Fibroblast of villous mesenchyme (primary cell): Measurements from ENCODE around the gene LRPAP1. TPM values are rescaled to one million over a fixed set of nuclear protein-coding genes. Genes with fewer than 3 reads are reported as not detected.
"Not testable (repeated sequence)": the region's sequence is repeated elsewhere in the genome, so short reads cannot be mapped to it uniquely, and the experiment has no call there.

ENCODE experiments used
- DNase-seq: peaks from one replicate; pipeline ENCODE4 v3.0.0-alpha.2; 2010; ENCODE audit warnings: low read depth
- H3K4me3 ChIP-seq: 2 replicates; pipeline ENCODE4 v1.5.1; 2011; ENCODE audit warnings: low read depth, mild to moderate bottlenecking, low read length
- total RNA-seq: library from RNA; depleted of rRNA; stranded (reverse); fragments of >200 nt; gene quantifications from 2 replicates; pipeline ENCODE4 v1.2.3, GENCODE V29; 2012
- TF ChIP-seq, protein P1 (sequence below): IDR thresholded peaks from 2 replicates; pipeline ENCODE4 v1.5.1; 2012; ENCODE audit warnings: low read depth, mild to moderate bottlenecking, low read length; ENCODE audit not compliant: insufficient read depth

Gene LRPAP1
- total RNA-seq, 1 donor = 21.2 TPM

DNA sequence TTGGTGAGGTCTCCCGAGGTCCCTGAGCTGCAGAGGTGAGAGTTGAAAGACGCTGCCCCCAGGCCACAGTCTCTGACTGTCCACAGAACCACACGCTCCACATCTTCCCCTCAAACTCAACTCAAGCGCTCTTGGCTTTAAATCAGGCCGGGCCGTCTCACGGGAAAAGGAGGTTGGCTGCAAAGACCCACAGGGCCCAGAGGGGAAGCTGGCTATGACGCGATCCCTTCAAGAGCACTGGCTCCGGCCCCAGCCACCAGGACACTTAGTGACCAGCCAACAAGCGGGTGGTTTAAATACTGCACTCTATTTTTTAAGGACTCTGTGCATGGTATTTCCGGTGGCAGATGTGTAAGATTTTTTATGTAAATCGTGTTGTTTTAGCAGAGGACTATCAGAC lies 19.9 kb downstream of the LRPAP1 start:
- DNase-seq = no peak
- TF ChIP-seq, protein P1, sequence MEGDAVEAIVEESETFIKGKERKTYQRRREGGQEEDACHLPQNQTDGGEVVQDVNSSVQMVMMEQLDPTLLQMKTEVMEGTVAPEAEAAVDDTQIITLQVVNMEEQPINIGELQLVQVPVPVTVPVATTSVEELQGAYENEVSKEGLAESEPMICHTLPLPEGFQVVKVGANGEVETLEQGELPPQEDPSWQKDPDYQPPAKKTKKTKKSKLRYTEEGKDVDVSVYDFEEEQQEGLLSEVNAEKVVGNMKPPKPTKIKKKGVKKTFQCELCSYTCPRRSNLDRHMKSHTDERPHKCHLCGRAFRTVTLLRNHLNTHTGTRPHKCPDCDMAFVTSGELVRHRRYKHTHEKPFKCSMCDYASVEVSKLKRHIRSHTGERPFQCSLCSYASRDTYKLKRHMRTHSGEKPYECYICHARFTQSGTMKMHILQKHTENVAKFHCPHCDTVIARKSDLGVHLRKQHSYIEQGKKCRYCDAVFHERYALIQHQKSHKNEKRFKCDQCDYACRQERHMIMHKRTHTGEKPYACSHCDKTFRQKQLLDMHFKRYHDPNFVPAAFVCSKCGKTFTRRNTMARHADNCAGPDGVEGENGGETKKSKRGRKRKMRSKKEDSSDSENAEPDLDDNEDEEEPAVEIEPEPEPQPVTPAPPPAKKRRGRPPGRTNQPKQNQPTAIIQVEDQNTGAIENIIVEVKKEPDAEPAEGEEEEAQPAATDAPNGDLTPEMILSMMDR = no peak

GRCh38 chr4:3511601-3512000 lies 20.6 kb downstream of the LRPAP1 start:
- not testable (repeated sequence) for H3K4me3 ChIP-seq, DNase-seq

More for the DNA sequence above, 19.9 kb downstream of the LRPAP1 start:
- H3K4me3 ChIP-seq = no peak overlapping the region

GRCh38 chr4:3511187-3511586 lies 21.0 kb downstream of the LRPAP1 start:
- no peak for DNase-seq
- TF ChIP-seq, protein P1 = no peak
- no peak overlapping the region for H3K4me3 ChIP-seq

DNA sequence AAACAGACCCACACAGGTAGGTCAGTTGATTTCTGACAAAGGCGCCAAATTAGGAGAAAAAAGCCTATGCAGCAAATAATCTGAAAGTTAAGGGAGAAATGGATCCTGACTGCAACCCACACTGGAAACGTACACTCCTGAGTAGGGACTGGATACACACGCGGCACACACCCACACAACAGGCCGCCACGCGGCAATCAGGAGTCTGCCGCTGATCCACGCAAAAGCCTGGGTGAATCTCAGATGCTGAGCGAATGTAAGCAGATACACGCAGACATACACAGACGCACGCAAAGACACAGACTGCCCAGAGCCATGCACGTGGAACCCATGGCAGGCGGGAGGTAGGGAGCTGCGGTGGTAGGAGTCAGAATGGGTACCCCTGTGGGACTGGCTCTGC lies 21.7 kb downstream of the LRPAP1 start:
- TF ChIP-seq, protein P1 = no peak
- DNase-seq = no peak
- no peak overlapping the region for H3K4me3 ChIP-seq

- no peak overlapping the region for H3K4me3 ChIP-seq
- TF ChIP-seq, protein P1 = no peak
- no peak for DNase-seq
Observed at GRCh38 chr4:3508542-3508941, 23.7 kb downstream of the LRPAP1 start.

DNA sequence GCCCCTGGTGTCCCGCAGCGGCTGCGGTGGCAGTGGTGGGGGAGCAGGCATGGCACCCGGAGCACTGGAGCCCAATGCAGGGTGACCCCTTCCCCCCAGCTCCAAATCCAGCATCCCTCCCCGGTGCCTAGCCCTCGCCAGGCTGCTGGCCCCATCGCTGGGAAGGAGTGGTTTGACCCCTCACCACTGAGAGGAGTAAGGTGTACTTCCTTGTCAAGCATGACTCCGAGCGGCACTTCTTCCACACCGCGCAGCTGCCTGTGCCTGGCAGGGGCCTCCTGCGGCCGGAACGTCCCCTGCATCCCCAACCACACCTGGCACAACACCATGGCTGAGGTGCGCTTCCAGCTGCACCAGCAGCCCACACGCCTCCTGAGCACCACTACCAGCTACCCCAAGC lies 27.0 kb downstream of the LRPAP1 start:
- H3K4me3 ChIP-seq = no peak overlapping the region
- no peak for DNase-seq
- TF ChIP-seq, protein P1 = no peak

DNA sequence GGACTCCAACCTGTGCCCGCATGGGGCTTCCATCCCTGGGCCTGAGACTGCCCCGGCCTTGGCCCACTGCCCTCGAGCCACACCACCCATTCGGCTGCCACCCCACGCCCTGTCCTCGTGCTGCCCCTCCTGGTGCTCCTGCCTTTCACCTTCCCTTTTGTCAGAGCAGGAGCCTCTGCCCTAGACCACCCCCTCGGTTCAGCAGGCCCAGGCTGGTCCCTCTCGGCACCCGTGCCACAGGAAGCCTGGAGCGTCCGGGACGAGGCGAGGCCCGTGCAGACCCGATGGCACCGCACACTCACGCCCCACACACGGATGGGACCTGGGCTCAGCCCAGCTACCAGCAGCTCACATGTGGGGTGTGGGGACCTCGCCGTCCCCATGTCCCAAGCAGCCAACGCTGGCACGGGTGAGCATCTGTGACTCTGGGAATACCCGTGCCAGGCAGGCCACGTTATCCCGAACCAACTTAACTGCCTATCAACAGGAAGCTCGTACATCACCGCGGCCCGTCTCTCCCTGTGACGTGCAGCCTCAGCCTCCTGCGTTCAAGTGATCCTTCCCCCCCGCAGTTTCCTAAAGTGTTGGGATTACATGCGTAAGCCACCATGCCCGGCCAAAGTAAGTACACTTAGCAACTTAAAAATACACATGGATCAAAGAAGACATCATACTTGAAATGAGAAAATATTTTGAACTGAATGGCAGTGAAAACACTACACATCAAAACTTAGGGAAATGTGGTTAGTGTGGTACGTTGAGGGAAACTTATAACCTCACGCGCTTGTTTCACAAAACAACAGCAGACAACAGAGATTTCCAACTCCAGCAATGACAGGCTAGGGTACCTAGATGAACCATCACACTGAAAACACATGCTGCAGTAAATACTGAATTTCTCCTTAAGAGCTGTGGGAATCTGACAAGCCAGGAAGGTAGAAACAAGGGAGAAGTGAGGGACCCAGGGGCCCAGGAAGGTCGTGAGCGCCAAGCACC lies 29.0 kb downstream of the LRPAP1 start:
- no peak for DNase-seq
- no peak overlapping the region for H3K4me3 ChIP-seq
- TF ChIP-seq, protein P1 = no peak
